HG02973 (cell line): Measurements from ENCODE around the gene SLC7A10.
"Not testable (repeated sequence)": the region's sequence is repeated elsewhere in the genome, so short reads cannot be mapped to it uniquely, and the experiment has no call there.

Experiments
- ATAC-seq: cut with Tn5 transposase; IDR thresholded peaks from one replicate; pipeline ENCODE4 v1.9.1; 2021; ENCODE audit warnings: moderate library complexity; ENCODE audit not compliant: unreplicated experiment

The SLC7A10 gene

DNA sequence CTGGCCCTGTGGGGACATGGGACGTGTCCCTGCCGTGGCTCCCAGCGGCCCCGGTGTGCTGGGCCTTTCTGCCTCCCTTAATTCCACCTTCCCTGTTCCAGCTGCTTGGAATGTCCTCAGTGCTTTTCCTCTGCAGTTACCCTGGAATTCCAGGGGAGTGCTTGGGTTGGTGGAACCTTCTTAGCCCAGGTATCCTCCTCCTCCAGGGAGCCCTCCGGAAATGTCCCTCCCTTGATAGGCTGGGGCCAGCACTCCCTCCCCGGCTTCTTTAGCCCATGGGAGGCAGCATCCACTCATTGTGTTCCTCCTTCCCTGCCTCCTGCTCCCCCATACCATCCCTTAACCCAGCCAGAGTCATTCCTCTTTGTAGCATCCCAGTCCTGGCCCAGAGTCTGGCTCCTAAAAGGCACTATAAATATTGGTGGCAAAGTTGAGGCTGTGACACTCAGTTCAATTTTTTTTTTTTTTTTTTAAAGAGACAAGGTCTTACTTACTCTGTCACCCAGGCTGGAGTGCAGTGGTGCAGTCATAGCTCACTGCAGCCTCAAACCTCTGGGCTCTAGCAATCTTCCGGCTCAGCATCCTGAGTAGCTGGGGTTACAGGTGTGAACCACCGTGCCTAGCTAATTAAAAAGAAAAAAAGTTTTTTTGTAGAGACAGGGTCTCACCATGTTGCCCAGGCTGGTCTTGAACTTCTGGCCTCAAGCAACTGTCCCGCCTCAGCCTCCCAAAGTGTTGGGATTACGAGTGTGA lies 13.7 kb upstream of the SLC7A10 start:
- no peak for ATAC-seq

DNA sequence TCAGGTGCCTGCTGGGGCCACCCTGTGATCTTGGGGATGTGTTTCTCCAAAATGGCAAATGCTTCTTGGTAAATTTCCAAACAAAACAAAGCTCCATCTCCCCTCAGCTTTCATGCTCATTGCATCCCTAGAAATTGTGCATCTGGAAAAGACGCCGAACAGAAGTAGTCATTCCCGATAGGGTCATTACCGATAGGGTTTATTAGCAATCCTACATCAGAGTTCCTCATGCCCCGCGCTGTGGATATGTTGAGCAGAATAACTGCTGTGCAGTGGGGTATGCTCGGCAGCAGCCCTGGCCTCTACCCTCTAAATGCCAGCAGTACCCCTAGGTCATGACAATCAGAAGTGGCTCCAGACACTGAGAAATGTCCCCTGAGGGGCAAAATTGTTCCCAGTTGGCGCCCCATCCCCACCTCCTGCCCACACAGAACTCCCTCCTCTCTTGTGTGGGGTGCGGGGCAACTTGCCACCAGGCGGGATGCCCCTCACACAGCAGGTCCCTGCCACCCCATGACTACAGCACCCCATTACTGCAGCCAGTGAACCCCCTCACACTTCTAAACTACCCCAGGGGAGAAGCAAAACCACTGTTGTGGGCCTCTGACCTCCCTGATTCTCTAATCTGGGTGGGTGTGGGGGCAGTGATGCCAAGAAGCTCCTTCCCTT lies 13.0 kb upstream of the SLC7A10 start:
- ATAC-seq = no peak

DNA sequence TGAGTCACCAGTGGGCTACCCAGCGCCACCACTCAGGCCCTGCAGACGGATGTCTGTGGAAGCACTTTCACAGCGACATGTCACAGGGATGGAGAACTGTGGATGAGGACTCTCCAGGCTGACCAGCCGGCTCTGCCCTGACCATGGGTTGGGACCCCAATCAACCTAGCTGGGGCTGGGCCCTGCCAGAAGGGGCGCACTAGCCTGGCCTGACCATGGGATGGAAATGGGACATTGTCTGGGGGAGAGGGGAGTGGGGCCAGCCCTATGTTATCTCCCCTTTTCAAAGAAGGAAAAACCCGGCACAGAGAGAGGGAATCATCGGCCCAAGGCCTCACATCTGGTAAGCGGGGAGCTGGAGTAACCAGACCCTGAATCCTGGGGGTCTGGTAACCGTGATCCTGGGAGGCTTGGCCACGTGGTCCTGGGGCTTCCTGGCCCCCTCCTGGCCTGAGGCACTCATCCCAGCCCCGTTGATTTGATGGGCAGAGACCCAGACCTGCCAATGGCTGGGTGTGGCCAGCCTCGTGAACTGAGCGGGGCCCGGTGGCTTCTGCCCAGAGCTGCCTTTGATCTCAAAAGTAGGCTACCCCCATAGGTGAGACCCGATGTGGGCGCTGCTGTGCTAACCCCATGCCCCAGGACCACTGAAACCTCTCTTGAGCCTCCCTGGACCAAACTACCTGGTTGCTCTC lies 11.2 kb upstream of the SLC7A10 start:
- ATAC-seq = no peak

DNA sequence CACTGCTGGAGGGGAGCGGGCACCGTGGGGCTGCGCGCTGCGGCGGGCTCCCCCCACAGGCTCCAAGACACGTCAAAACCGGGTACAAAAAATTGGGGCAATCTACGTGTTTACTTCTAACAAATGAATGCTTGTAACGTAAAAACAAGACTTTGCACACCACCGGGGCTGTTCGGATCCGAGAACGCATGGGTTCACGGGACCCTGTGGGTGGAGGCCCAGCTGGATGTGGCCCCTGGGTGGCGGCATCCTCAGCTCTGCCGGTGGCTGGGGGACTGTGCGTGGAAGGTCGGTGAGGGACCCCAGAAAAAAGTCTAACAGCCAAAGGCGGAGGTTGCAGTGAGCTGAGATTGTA lies 10.3 kb upstream of the SLC7A10 start:
- no peak for ATAC-seq

DNA sequence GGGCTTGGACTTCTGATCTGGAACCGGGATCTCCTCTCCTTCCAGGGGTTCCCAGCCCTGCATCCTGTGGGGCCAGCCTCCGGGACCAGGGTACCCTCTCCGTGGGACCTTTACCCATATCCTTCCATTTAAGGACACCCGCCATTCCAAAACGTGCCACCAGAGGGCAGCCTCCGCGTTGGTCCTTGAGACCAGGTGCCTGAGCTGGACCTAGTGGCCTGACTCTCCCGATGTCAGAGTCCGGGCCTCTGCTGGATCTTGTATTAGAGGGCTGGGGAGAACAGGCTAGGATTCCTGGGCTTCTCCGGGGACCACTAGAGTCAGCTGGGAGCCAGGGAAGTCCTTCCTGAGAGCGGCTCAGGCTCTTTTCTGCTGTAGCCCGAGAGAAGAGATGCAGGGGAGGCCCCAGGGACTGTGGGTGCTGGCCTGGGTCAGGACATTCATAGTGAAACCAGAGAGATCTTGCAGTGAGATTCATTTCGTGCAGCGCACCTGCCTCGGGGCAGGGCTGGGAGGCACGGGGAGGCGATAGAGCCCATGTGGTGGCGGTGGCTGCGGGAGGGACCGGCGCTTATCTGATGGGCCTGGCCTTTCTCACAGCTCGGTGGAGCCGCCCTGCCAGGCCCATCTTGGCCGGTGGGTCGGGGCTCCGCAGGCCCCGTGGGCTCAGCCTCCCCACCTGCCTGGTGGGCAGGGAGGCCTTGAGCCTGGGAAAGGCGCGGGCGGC lies 9.8 kb upstream of the SLC7A10 start:
- peak; percentile 87 for ATAC-seq

DNA sequence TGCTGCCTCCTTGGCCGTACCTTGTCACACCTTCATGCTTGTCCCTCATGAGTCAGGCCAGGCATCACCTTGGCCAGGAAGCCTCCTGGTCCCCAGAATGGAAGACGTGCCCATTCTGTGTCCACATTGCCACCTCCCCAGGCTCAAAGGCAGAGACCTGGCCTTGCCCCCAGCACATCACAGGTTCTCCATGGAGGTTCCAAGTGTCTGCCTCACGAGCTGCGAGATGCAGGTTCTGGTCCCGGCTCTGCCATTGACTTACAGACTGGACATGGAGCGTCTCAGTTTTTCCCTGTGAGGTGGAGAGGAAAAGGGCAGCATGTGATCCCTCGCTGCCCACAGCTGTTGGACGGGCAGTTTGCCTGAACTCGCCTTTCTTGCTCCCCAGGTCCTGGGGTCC lies 9.1 kb upstream of the SLC7A10 start:
- ATAC-seq = no peak

DNA sequence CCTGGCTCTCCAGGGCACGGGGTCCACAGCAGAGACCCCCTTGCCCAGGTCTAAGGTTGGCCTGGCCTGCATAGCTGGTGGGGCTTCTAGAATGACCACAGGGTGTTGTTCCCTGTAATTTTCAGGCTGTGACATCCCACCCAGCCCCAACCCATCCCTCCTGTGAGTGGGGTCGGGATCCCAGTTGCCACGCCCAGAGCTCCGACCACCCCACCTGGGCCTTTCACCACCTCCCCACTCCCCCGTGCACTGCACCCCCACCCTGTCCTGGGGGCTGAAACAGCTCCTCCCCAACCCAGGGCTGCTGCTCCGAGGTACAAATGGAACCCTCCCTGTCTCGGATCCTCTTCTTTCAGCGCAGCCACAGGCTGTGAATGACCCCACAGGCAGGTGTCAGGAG lies 8.4 kb upstream of the SLC7A10 start:
- no peak for ATAC-seq

DNA sequence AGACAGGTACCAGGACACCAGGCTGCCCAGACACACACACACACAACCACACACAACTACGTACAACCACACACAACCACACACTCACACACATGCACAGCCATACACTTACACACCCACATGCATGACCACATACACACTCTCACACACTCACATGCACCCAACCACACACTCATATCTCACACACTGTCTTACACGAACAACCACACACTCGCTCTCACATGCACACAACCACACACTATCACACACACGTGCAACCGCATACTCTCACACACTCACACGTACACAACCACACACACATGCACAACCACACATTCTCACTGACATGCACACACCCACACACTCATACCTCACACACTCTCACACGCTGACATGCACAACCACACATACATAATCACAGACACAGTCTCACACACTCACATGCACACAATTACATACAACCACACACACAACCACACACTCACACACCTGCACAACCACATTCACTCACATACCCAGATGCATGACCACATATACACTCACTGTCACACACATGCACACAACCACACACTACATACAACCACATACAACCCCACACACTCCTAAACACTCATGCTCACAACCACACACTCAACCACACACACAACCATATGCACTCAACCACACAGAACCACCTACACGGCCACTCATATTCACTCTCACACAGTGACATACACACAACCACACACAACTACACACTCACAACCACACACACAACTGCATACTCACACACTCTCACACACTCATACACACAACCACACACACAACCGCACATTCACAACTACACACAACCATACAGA lies 7.6 kb upstream of the SLC7A10 start:
- ATAC-seq = no peak

DNA sequence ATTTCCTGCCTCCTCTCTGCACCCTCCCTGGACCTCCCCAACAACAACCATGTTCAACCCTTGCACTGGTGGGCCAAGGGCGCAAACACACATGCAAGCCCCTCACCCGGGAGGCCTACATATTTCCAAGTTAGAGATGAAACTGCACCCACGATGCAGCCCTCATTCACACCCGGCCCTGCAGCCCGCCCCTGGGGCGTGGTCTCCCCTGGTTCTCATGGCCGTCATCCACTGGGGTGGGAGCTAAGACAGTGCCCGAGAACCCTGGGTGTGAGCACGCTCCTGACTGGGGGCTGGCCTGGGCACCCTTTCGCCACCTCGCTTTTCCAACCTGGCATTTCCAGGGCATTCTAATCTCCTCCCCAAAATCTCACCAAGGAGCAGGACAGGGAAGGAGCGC lies 7.0 kb upstream of the SLC7A10 start:
- ATAC-seq = no peak

DNA sequence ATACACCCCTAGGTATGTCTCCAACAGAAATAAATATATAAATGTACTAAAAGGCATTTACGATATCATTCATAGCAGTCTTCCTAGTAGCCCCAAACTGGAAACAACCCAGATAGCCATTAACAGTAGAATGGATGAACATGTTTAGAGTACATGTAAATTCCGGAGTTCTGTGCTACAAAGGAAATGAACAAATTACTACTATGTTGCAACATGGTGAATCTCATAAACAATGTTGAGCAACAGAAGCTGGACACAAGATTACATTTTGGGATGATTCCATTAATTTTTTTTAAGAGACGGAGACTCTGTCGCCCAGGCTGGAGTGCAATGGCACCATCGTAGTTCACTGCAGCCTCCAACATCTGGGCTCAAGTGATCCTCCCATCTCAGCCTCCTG lies 5.9 kb upstream of the SLC7A10 start:
- no peak for ATAC-seq

DNA sequence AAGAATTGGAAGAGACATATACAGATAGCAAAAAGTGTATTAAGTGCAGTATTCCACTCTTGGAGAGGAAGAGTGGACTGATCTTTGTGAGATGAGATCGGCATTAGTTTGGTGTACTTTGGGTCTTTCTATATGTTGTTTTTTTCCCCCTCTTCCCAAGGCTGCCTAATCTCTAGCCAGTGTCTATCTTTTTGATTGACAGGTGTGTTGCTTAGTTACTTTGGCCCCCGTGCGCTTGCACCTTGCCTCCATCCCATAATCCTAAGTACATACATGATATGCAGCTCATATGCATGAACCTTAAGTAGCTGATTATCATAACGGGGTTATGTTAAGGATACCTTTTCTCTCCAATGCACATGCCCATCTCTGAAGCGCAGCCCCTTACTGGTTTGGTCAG lies 4.3 kb upstream of the SLC7A10 start:
- ATAC-seq = no peak

DNA sequence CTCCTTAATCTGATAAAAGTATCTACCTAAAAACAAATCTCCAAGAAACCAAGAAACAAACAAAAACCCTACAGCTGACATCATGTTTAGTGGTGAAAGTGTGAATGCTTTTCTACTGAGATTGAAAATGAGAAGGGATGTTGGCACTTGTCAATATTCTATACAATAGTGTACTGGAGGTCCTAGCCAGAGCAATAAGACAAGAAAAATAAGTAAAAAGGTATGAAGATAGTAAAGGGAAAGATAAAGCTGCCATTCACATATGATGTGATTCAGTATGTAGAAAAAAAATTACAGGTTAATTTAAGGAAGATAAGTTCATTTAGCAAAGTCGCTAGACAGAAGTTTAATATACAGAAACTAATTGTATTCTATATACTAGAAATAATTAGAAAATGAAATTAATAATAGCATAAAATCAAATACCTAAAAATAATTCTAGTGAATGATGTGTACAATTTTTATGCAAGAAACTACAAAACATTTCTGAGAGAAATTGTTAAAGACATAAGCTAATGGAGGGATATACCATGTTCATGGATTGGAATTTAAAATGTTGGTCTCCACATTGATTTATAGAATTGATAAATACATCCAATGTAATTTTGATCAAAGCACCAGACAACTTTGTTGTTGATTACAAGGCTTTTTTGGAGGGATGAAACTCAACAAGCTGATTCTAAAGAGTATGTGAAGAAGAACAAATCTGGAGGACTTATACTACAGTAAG lies 2.4 kb upstream of the SLC7A10 start:
- ATAC-seq = no peak

DNA sequence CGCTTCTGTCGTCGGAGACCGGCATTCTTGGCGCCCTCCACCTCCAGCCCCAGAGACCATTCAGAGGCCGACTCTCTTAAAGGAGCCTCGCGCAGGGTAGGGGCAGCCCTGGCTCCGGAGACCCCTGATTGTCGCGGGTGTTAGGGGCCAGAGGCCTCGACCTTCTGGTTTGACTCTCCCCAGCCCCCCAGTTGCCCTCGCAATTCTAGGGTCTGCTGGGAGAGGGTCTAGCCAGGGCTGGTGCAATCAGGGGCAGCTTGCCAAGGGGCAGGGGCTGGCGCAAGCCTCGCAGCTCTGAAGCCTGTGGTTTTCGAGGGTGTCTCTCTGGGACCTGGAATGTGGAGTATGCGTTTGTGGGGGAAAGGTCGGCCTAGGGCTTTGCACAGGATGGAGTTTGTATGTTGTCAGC lies 1.6 kb upstream of the SLC7A10 start:
- ATAC-seq = no peak

DNA sequence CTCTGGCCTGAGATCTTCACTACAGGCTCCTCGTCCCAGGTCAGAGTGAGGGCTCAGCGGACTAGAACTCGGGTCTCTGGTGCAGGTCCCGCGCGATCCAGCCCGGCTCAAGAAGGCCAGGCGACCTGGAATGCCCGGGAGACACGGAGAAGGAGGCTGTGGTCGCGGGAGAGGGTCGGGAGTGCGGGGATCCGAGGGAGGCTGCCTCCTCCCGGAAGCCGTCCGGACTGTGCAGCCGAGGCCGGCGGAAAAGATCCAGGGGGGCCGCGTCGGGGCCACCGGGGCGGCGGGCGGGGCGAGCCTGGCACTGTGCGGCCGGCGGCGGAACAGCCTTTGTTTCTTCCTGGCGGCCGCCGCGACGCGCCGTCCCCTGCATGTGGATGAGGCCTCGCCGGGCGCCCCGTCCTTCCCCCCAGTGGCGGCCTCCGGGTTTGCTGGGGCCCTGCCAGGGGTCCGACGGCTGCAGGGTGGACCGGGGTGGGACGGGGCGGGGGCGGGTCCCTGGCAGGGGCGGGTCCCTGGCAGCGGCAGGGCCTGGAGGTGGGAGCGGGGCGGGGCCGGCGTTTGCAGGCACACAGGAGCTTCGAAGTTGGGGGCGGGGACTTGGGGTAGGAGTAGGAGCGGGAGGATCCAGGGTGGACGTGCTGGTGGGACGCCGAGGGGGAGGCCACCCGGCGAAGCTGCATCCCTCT lies 1.0 kb upstream of the SLC7A10 start:
- no peak for ATAC-seq

DNA sequence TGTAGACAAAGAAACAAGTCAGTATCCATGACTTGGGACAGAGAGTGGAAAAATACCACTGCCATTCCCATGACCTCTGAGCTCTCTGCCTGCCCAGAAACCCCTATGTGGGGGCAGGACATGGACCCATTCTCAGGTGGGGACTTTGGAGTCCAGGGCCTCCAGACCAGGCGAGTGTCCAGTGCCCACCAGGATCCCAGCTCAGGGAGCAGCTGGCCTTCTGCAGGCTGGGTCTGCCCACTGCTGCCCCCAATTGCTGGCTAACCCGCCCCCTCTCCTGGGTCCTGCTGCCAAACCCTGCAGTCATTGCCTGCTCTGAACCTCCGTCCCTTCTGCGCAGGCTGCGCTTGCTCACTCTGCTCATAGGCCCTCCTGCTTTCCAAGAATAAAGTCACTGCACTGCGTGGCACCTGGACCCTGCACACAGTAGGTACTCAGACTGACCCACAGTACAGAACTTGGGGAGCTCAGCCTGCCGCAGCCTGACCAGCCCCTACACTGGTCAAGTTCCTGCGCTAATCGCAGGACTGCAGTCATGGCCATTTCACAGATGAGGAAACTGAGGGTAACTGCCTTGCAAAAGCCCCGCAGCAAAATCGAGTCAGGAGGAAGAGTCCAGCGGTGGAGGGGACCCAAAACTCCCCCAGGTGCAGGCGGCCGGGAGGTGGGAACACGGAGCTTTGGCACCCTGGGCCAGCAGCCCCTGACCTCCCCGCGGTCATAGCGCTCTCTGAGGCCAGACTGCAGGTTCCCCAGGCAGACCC lies 774 bp downstream of the SLC7A10 start:
- ATAC-seq = no peak

DNA sequence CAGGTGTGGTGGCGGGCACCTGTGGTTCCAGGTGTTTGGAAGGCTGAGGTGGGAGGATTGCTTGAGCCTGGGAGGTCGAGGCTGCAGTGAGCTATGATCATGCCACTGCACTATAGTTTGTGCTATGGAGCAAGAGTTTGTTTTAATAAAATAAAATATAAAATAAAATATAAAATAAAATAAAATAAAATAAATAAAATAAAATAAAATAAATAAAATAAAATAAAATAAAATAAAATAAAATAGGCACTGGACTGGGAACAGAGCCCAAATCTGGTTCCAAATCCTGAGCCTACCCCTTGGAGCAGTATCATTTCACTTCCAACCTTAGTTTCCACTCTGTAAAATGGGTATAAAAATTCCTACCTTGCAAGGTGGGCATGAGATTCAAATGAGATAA lies 3.4 kb downstream of the SLC7A10 start:
- ATAC-seq = not testable (repeated sequence)

DNA sequence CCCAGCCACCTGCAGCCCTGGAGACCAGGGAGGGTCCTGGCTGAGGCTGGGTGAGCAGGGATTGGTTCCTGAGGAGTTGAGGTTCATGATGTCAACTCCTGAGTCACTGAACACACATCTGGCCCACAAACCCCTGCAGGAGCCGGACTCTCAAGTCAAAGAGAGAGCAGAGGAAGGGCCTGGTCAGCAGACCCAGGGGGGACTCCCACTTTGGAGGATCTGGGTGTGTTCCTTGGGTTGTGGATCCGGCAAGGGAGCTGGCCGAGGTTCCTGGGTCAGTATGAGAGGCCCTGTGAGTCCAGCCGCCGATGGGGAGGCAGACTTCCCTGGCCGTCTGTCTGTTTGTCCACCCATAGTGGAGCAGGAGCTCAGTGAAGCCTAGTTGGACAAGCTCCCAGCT lies 4.0 kb downstream of the SLC7A10 start:
- no peak for ATAC-seq

DNA sequence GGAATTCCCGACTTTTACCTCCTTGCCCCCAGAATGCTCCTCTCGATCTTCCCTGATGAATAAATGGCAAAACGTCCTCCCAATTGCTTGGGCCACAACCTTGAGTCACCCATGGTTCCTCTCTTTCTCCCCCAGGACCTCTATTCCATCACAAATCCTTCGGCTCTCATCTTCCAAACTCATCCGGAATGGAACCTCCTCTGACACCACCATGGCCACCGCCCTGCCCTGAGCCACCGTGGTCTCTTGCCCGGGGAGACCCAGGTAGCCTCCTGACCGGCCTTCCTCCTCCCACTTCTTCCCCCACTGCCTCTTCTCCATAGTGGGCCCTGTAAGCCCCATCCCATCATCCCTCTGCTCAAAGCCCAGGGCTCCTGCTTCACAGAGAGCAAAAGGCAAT lies 4.9 kb downstream of the SLC7A10 start:
- no peak for ATAC-seq

DNA sequence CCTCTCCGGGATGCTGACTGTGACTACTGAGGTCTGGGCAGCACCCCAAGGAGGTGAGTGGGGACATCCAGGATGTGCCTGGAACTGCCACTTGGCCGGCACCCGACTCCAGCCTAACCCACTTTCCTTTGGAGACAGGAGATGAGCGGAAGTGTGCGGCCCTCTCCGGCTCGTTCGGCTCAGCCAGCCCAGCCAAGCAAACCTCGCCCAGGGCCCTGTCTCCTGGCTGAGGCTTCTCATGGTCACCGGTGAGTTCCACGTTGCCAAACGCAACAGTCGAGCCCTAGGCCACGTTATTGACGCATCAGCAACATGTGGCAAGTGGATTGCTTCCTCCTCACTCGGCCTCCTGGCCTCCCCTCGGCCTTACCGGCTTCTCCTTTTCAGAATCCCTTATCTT lies 5.5 kb downstream of the SLC7A10 start:
- no peak for ATAC-seq
